OCI-LY7 (cell line): ENCODE results near the gene SHMT2. TPM values are rescaled to one million over a fixed set of nuclear protein-coding genes. Genes with fewer than 3 reads are reported as not detected.

Source experiments
- BruUV-seq: library from RNA; stranded (reverse); fragments of 400-500 nt; replicated peaks from 2 replicates; lab custom pipeline; 2021; lab: Mats Ljungman, UMichigan
- CTCF ChIA-PET: fragments of 300-600 bp; sonication (Branson Sonifier 250); formaldehyde crosslinking; loops from one replicate; lab custom pipeline; 2022; ENCODE audit warnings: antibody characterized with exemption; ENCODE audit not compliant: unreplicated experiment; lab: Charles Lee
- POLR2A ChIA-PET: fragments of 300-600 bp; sonication (Branson Sonifier 250); formaldehyde crosslinking; loops from one replicate; lab custom pipeline; 2022; ENCODE audit warnings: antibody characterized with exemption; lab: Charles Lee
- DNase-seq: peaks from one replicate; pipeline ENCODE4 v3.0.0-alpha.2; 2015; ENCODE audit warnings: low spot score
- H2AFZ ChIP-seq: fragments of 200-600 bp; sonication (generic), shearing (Covaris generic); 2 replicates; pipeline ENCODE4 v1.6.1; 2014; ENCODE audit warnings: mild to moderate bottlenecking, antibody characterized with exemption, low read length, moderate library complexity
- H3K27ac ChIP-seq: fragments of 200-600 bp; sonication (generic); 2 replicates; pipeline ENCODE4 v1.5.1; 2014; ENCODE audit warnings: mixed run types, low read depth, mild to moderate bottlenecking, moderate library complexity, low read length, inconsistent platforms; ENCODE audit not compliant: poor library complexity, severe bottlenecking
- H3K36me3 ChIP-seq: fragments of 200-600 bp; sonication (generic); 2 replicates; pipeline ENCODE4 v1.6.1; 2014; ENCODE audit warnings: mild to moderate bottlenecking, antibody characterized with exemption, low read length, moderate library complexity, mixed read lengths; ENCODE audit not compliant: insufficient read depth
- H3K4me1 ChIP-seq: fragments of 200-600 bp; sonication (generic); 2 replicates; pipeline ENCODE4 v1.5.1; 2014; ENCODE audit warnings: mild to moderate bottlenecking, low read length; ENCODE audit not compliant: insufficient read depth, poor library complexity, severe bottlenecking
- H3K4me2 ChIP-seq: fragments of 200-600 bp; sonication (generic); 2 replicates; pipeline ENCODE4 v1.6.1; 2014; ENCODE audit warnings: mild to moderate bottlenecking, low read length
- H3K4me3 ChIP-seq: fragments of 200-600 bp; sonication (generic); 2 replicates; pipeline ENCODE4 v1.5.1; 2014; ENCODE audit warnings: mild to moderate bottlenecking, low read depth, low read length; ENCODE audit not compliant: poor library complexity, severe bottlenecking
- H3K79me2 ChIP-seq: fragments of 200-600 bp; sonication (generic); 2 replicates; pipeline ENCODE4 v1.6.1; 2016; ENCODE audit warnings: low read depth, mild to moderate bottlenecking, low read length, moderate library complexity, mixed read lengths; ENCODE audit not compliant: insufficient read depth
- H3K9me2 ChIP-seq: fragments of 200-600 bp; sonication (generic); 2 replicates; pipeline ENCODE4 v1.6.1; 2016; ENCODE audit warnings: mild to moderate bottlenecking, low read length, mixed read lengths; ENCODE audit not compliant: insufficient read depth
- H3K9me3 ChIP-seq: fragments of 200-600 bp; sonication (generic); 2 replicates; pipeline ENCODE4 v1.6.1; 2014; ENCODE audit warnings: mild to moderate bottlenecking, mixed run types, low read length, mixed read lengths
- H4K20me1 ChIP-seq: fragments of 200-600 bp; sonication (generic); 2 replicates; pipeline ENCODE4 v1.6.1; 2014; ENCODE audit warnings: mild to moderate bottlenecking, antibody characterized with exemption, low read length, moderate library complexity, mixed read lengths; ENCODE audit not compliant: insufficient read depth
- EZH2phosphoT487 ChIP-seq: fragments of 200-600 bp; sonication (generic); IDR thresholded peaks from 2 replicates; pipeline ENCODE4 v1.6.1; 2018; ENCODE audit warnings: low read depth, borderline replicate concordance, mild to moderate bottlenecking, mixed run types, antibody characterized with exemption, low read length, moderate library complexity, mixed read lengths
- intact Hi-C: fragments of 100-400 bp; cut with micrococcal nuclease; formaldehyde crosslinking; loops from one replicate; pipeline ENCODE4 v1.10.0; 2022; ENCODE audit not compliant: unreplicated experiment
- total RNA-seq, 2 experiments: library from RNA; depleted of rRNA in 1 of 2; stranded (reverse); fragments of >200 nt in 1 of 2; shearing (Covaris generic) in 1 of 2; gene quantifications; 2 replicates each; pipeline ENCODE4 v1.2.3, GENCODE V29; 2014 to 2022
- TF ChIP-seq, protein P1 (sequence below): fragments of 200-600 bp; sonication (generic); conservative IDR thresholded peaks from 2 replicates; pipeline ENCODE4 v1.5.1; 2014; ENCODE audit warnings: mild to moderate bottlenecking, antibody characterized with exemption, low read length, moderate library complexity, mixed read lengths

SHMT2 gene
- total RNA-seq, 2 experiments from 2014 or later = 394 to 415 TPM

DNA sequence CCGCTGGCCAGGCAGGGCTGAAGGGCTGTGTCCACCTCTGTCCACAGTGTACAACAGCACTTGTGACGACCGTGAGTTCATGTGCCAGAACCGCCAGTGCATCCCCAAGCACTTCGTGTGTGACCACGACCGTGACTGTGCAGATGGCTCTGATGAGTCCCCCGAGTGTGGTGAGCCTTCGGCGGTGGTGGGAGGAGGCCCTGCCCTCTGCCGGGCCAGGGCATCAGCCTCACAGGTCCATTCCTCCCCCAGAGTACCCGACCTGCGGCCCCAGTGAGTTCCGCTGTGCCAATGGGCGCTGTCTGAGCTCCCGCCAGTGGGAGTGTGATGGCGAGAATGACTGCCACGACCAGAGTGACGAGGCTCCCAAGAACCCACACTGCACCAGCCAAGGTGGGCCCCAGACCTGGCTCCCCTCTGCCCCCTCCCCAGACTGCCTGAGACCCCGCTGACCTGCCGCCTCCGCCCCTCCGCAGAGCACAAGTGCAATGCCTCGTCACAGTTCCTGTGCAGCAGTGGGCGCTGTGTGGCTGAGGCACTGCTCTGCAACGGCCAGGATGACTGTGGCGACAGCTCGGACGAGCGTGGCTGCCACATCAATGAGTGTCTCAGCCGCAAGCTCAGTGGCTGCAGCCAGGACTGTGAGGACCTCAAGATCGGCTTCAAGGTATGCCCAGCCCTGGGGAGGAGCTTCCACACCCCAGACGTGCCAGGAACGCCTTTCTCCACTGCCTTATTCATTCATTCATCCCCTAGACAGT, 33.7 kb upstream of the SHMT2 start:
- Histone ChIP-seq H3K4me2 (no peak overlapping the region), H3K9me2 (no peaks in the 10 kb centered on the region), H3K79me2 (no peaks in the 10 kb centered on the region), H3K9me3 (no peaks in the 10 kb centered on the region), H3K36me3 (no peaks in the 10 kb centered on the region), H4K20me1 (no peaks in the 10 kb centered on the region), H3K27ac (no peak overlapping the region), H3K4me3 (no peak overlapping the region), H2AFZ (no peak overlapping the region), H3K4me1 (no peaks in the 10 kb centered on the region)
- no TSS peak for BruUV-seq
- intact Hi-C loops = no loop called here
- TF ChIP-seq, protein P1, sequence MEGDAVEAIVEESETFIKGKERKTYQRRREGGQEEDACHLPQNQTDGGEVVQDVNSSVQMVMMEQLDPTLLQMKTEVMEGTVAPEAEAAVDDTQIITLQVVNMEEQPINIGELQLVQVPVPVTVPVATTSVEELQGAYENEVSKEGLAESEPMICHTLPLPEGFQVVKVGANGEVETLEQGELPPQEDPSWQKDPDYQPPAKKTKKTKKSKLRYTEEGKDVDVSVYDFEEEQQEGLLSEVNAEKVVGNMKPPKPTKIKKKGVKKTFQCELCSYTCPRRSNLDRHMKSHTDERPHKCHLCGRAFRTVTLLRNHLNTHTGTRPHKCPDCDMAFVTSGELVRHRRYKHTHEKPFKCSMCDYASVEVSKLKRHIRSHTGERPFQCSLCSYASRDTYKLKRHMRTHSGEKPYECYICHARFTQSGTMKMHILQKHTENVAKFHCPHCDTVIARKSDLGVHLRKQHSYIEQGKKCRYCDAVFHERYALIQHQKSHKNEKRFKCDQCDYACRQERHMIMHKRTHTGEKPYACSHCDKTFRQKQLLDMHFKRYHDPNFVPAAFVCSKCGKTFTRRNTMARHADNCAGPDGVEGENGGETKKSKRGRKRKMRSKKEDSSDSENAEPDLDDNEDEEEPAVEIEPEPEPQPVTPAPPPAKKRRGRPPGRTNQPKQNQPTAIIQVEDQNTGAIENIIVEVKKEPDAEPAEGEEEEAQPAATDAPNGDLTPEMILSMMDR = no peak
- TF ChIP-seq EZH2phosphoT487 = no peak
- ChIA-PET CTCF (interaction anchor here (1.1 kb wide), 1 partner anchor 8 kb away, joined by 3 read pairs; no protein-coding TSS in a partner anchor), POLR2A (no interaction called here)
- no peak for DNase-seq

- no peaks in the 10 kb centered on the region for H4K20me1 ChIP-seq
- no peaks in the 10 kb centered on the region for H3K9me2 ChIP-seq
- TF ChIP-seq, protein P1 = no peak
- no peak for TF ChIP-seq EZH2phosphoT487
- H3K4me2 ChIP-seq = no peak overlapping the region
- DNase-seq = no peak
- H3K4me3 ChIP-seq = no peak overlapping the region
- H3K9me3 ChIP-seq = no peaks in the 10 kb centered on the region
- H3K36me3 ChIP-seq = no peaks in the 10 kb centered on the region
- ChIA-PET POLR2A (no interaction called here), CTCF (interaction anchor here (1.1 kb wide), 1 partner anchor 9 kb away, joined by 3 read pairs; no protein-coding TSS in a partner anchor)
- no TSS peak for BruUV-seq
- H2AFZ ChIP-seq = no peak overlapping the region
- H3K4me1 ChIP-seq = no peaks in the 10 kb centered on the region
- intact Hi-C loops = no loop called here
- H3K79me2 ChIP-seq = no peaks in the 10 kb centered on the region
- no peak overlapping the region for H3K27ac ChIP-seq
These were observed 33.1 kb upstream of the SHMT2 start for GRCh38 chr12:57196439-57196838.

GRCh38 chr12:57196956-57197355, 32.6 kb upstream of the SHMT2 start:
- H3K36me3 ChIP-seq = no peaks in the 10 kb centered on the region
- H3K4me2 ChIP-seq = no peak overlapping the region
- no TSS peak for BruUV-seq
- no peak overlapping the region for H3K27ac ChIP-seq
- H3K4me3 ChIP-seq = no peak overlapping the region
- H3K4me1 ChIP-seq = no peaks in the 10 kb centered on the region
- intact Hi-C loops = no loop called here
- H3K9me3 ChIP-seq = no peaks in the 10 kb centered on the region
- DNase-seq = no peak
- no peaks in the 10 kb centered on the region for H3K79me2 ChIP-seq
- ChIA-PET POLR2A (no interaction called here), CTCF (interaction anchor here (0.8 to 1.1 kb wide), 2 partner anchors 10 to 47 kb away, joined by 3 read pairs; no protein-coding TSS in a partner anchor)
- no peak overlapping the region for H2AFZ ChIP-seq
- no peaks in the 10 kb centered on the region for H4K20me1 ChIP-seq
- H3K9me2 ChIP-seq = no peaks in the 10 kb centered on the region
- TF ChIP-seq, protein P1 = no peak
- no peak for TF ChIP-seq EZH2phosphoT487
